Brain pericyte (primary cell): ENCODE results near the gene ANKRD39.
"Not testable (repeated sequence)": the region's sequence is repeated elsewhere in the genome, so short reads cannot be mapped to it uniquely, and the experiment has no call there.

Experiments used
- DNase-seq: peaks from one replicate; pipeline ENCODE4 v3.0.0-alpha.2; 2012; ENCODE audit warnings: low read depth, low spot score

Gene ANKRD39

GRCh38 chr2:96808176-96808837 is 49.5 kb downstream of the ANKRD39 start:
- DNase-seq = no peak

GRCh38 chr2:96807127-96807471 is 50.7 kb downstream of the ANKRD39 start:
- no peak for DNase-seq

GRCh38 chr2:96806468-96807126 is 51.2 kb downstream of the ANKRD39 start:
- no peak for DNase-seq

- DNase-seq = not testable (repeated sequence)
These were observed 51.9 kb downstream of the ANKRD39 start for GRCh38 chr2:96805946-96806345.

GRCh38 chr2:96804986-96805385 is 52.8 kb downstream of the ANKRD39 start:
- DNase-seq = no peak

- no peak for DNase-seq
These were observed 55.1 kb downstream of the ANKRD39 start for GRCh38 chr2:96802721-96803120.

GRCh38 chr2:96801786-96802595 is 55.8 kb downstream of the ANKRD39 start:
- no peak for DNase-seq

- no peak for DNase-seq
These were observed 56.6 kb downstream of the ANKRD39 start for GRCh38 chr2:96801005-96801785.

GRCh38 chr2:96800061-96801004 is 57.5 kb downstream of the ANKRD39 start:
- DNase-seq = no peak

GRCh38 chr2:96799623-96799935 is 58.2 kb downstream of the ANKRD39 start:
- no peak for DNase-seq

GRCh38 chr2:96798733-96799622 is 58.8 kb downstream of the ANKRD39 start:
- DNase-seq = no peak
